NCI-H128 (cell line): Measurements from ENCODE around the gene HOXA9.

Experiments
- DNase-seq: peaks from one replicate; lab custom pipeline; 2025; ENCODE audit not compliant: unreplicated experiment; lab: John Stamatoyannopoulos, UW

The HOXA9 gene

GRCh38 chr7:27144781-27145164, 20.6 kb downstream of the HOXA9 start:
- DNase-seq = no peak

- no peak for DNase-seq
Measured at GRCh38 chr7:27143950-27144780, 21.2 kb downstream of the HOXA9 start.

GRCh38 chr7:27143023-27143949, 22.1 kb downstream of the HOXA9 start, which contains the start of gene HOXA5:
Gene HOXA5 (minus strand): TSS chr7:27143681. CDS start chr7:27143607, 74 bp downstream.
- DNase-seq = peak; percentile 21

- no peak for DNase-seq
Measured at GRCh38 chr7:27142580-27143022, 22.7 kb downstream of the HOXA9 start.

- DNase-seq = no peak
Measured at GRCh38 chr7:27141923-27142579, 23.3 kb downstream of the HOXA9 start.

GRCh38 chr7:27141137-27141922, 24.0 kb downstream of the HOXA9 start:
- no peak for DNase-seq

- no peak for DNase-seq
Measured at GRCh38 chr7:27140126-27140857, 25.0 kb downstream of the HOXA9 start.

GRCh38 chr7:27139334-27140125, 25.8 kb downstream of the HOXA9 start:
- DNase-seq = no peak

GRCh38 chr7:27138985-27139333, 26.4 kb downstream of the HOXA9 start:
- DNase-seq = no peak

- DNase-seq = no peak
Measured at GRCh38 chr7:27138472-27138871, 26.9 kb downstream of the HOXA9 start.

- DNase-seq = no peak
Measured at GRCh38 chr7:27137640-27138315, 27.6 kb downstream of the HOXA9 start.

- no peak for DNase-seq
Measured at GRCh38 chr7:27134392-27134791, 30.9 kb downstream of the HOXA9 start.

GRCh38 chr7:27133409-27134231, 31.7 kb downstream of the HOXA9 start:
- DNase-seq = no peak

- DNase-seq = no peak
Measured at GRCh38 chr7:27132978-27133377, 32.4 kb downstream of the HOXA9 start.

GRCh38 chr7:27132214-27132613, 33.1 kb downstream of the HOXA9 start:
- DNase-seq = no peak

- DNase-seq = no peak
Measured at GRCh38 chr7:27131390-27131819, 33.9 kb downstream of the HOXA9 start.

GRCh38 chr7:27130540-27131389, 34.6 kb downstream of the HOXA9 start, which contains the start of gene HOXA4:
Gene HOXA4 (minus strand): TSS chr7:27130757. CDS start chr7:27130733, 24 bp downstream.
- peak; percentile 77 for DNase-seq
